Common myeloid progenitor, CD34-positive (primary cell): ENCODE data around the gene ZGPAT.

Source experiments
- CTCF ChIA-PET: fragments of 350-600 bp; sonication (Branson Sonifier 250); formaldehyde crosslinking; loops from one replicate; lab custom pipeline; 2021; ENCODE audit warnings: antibody characterized with exemption; lab: Charles Lee
- POLR2A ChIA-PET: fragments of 350-600 bp; sonication (Branson Sonifier 250); formaldehyde crosslinking; loops from one replicate; lab custom pipeline; 2021; ENCODE audit warnings: antibody characterized with exemption; lab: Charles Lee
- DNase-seq, 3 donors: peaks; one replicate each; pipeline versions ENCODE4 v3.0.0 to v3.0.0-alpha.2; 2013
- H3K27ac ChIP-seq, 2 experiments: 1 replicate in 1 of 2; 2 replicates in 1 of 2; pipeline ENCODE4 v1.7.0; 2013; ENCODE audit warnings: inconsistent platforms in 2 of 2, low read length in 2 of 2, mild to moderate bottlenecking in 2 of 2, low read depth in 1 of 2, moderate library complexity in 1 of 2; ENCODE audit not compliant: severe bottlenecking in 2 of 2, insufficient read depth in 1 of 2, poor library complexity in 1 of 2
- H3K27me3 ChIP-seq, 5 experiments: replicated peaks in 2 of 5; 1 replicate in 3 of 5; 2 replicates in 2 of 5; pipeline versions ENCODE4 v1.6.1 to v1.7.0; 2013; ENCODE audit warnings: low read length in 4 of 5, mild to moderate bottlenecking in 2 of 5, moderate library complexity in 2 of 5, inconsistent platforms in 1 of 5; ENCODE audit not compliant: insufficient read depth in 5 of 5, control insufficient read depth in 4 of 5
- H3K36me3 ChIP-seq, 4 experiments: 1 replicate in 2 of 4; 2 replicates in 2 of 4; pipeline versions ENCODE4 v1.6.1 to v1.7.0; 2013; ENCODE audit warnings: low read length in 3 of 4, control low read depth in 1 of 4, mild to moderate bottlenecking in 1 of 4; ENCODE audit not compliant: control insufficient read depth in 4 of 4, insufficient read depth in 4 of 4
- H3K4me1 ChIP-seq, 4 experiments: 1 replicate in 3 of 4; 2 replicates in 1 of 4; pipeline versions ENCODE4 v1.6.1 to v1.7.1; 2013; ENCODE audit warnings: low read length in 3 of 4, mild to moderate bottlenecking in 3 of 4, control low read depth in 1 of 4, inconsistent platforms in 1 of 4, moderate library complexity in 1 of 4; ENCODE audit not compliant: control insufficient read depth in 4 of 4, insufficient read depth in 4 of 4; ENCODE audit errors: control extremely low read depth in 1 of 4
- H3K4me3 ChIP-seq, 7 experiments: 1 replicate in 4 of 7; 2 replicates in 3 of 7; pipeline versions ENCODE4 v1.5.1 to v1.7.0; 2013; ENCODE audit warnings: mild to moderate bottlenecking in 7 of 7, low read length in 6 of 7, moderate library complexity in 6 of 7, inconsistent platforms in 2 of 7, low read depth in 2 of 7, control low read depth in 1 of 7; ENCODE audit not compliant: insufficient read depth in 4 of 7, control insufficient read depth in 1 of 7; ENCODE audit errors: extremely low read depth in 1 of 7
- H3K9me3 ChIP-seq, 5 experiments: 1 replicate in 4 of 5; 2 replicates in 1 of 5; pipeline versions ENCODE4 v1.6.1 to v1.7.1; 2013; ENCODE audit warnings: low read length in 4 of 5, mild to moderate bottlenecking in 2 of 5, inconsistent platforms in 1 of 5, low read depth in 1 of 5, moderate library complexity in 1 of 5; ENCODE audit not compliant: control insufficient read depth in 4 of 5, insufficient read depth in 2 of 5; ENCODE audit errors: control extremely low read depth in 1 of 5
- whole genome bisulfite sequencing: methylation state at CpG from one replicate; pipeline ENCODE4 v1.1.5; 2013; ENCODE audit not compliant: insufficient coverage; 5-methylcytosine and 5-hydroxymethylcytosine counted together

The ZGPAT gene

GRCh38 chr20:63741354-63741675, 33.5 kb downstream of the ZGPAT start:
- 56% methylated on average over 6 of the region's 6 CpGs for WGBS
- no peak overlapping the region for H3K27ac ChIP-seq
- H3K36me3 ChIP-seq = peaks cover 0 to 27% (median 10%) of the 10 kb centered on the region in 4 experiments
- H3K4me3 ChIP-seq = peak overlapping the region in 4 of 7 experiments; percentile 69 to 70 (median 70)
- no peaks in the 10 kb centered on the region for H3K9me3 ChIP-seq
- CTCF ChIA-PET = interaction anchor here (0.7 to 2.4 kb wide), 3 partner anchors 14 to 45 kb away, joined by 3 to 8 read pairs (median 3); partner anchors contain the start of genes ARFRP1 and ZGPAT
- H3K27me3 ChIP-seq = peaks cover 0 to 5% (median 0%) of the 10 kb centered on the region in 5 experiments
- peaks cover 0 to 45% (median 41%) of the 10 kb centered on the region in 4 experiments for H3K4me1 ChIP-seq
- DNase-seq = no peak
- POLR2A ChIA-PET = no interaction called here

DNA sequence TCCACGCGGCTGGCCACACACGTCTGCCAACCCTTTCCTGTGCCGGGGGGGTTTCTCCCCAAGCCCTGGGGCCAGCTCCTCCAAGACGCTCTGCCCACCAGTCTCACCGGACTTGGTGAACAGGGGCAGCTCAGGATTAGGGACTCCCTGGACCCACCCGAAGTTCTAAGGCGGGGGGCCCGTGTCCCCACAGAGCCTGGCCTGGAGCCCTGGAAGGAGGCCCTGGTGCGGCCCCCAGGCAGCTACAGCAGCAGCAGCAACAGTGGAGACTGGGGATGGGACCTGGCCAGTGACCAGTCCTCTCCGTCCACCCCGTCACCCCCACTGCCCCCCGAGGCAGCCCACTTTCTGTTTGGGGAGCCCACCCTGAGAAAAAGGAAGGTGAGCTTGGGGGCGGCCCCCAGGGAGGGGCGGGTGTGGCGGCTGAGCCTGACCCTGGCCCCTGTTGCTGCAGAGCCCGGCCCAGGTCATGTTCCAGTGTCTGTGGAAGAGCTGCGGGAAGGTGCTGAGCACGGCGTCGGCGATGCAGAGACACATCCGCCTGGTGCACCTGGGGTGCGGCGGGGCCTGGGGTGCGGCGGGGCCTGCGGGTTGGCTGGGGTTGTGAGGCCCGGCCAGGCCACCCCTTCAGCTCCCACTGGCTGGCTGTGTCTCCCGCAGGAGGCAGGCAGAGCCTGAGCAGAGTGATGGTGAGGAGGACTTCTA, 34.0 kb downstream of the ZGPAT start:
- ChIA-PET POLR2A (no interaction called here), CTCF (interaction anchor here (0.7 to 2.4 kb wide), 3 partner anchors 14 to 44 kb away, joined by 3 to 8 read pairs (median 3); partner anchors contain the start of genes ARFRP1 and ZGPAT)
- Histone ChIP-seq H3K9me3 (no peaks in the 10 kb centered on the region), H3K36me3 (peaks cover 0 to 30% (median 10%) of the 10 kb centered on the region in 4 experiments), H3K4me3 (no peak overlapping the region), H3K27me3 (peaks cover 0 to 5% (median 0%) of the 10 kb centered on the region in 5 experiments), H3K4me1 (peaks cover 0 to 40% (median 38%) of the 10 kb centered on the region in 4 experiments), H3K27ac (no peak overlapping the region)
- no peak for DNase-seq
- 98% methylated on average over 16 of the region's 30 CpGs for WGBS

- CTCF ChIA-PET = interaction anchor here (1.1 to 2.4 kb wide), 2 partner anchors 34 to 43 kb away, joined by 3 to 8 read pairs; partner anchors contain the start of genes ARFRP1 and ZGPAT
- H3K4me1 ChIP-seq = peaks cover 0 to 33% (median 31%) of the 10 kb centered on the region in 4 experiments
- H3K4me3 ChIP-seq = no peak overlapping the region
- DNase-seq = no peak
- WGBS = 91% methylated on average over 32 of the region's 37 CpGs
- H3K27me3 ChIP-seq = peaks cover 0 to 5% (median 0%) of the 10 kb centered on the region in 5 experiments
- POLR2A ChIA-PET = no interaction called here
- no peaks in the 10 kb centered on the region for H3K9me3 ChIP-seq
- no peak overlapping the region for H3K27ac ChIP-seq
- peaks cover 0 to 30% (median 10%) of the 10 kb centered on the region in 4 experiments for H3K36me3 ChIP-seq
Measured at GRCh38 chr20:63742381-63743024, 34.7 kb downstream of the ZGPAT start.

- Histone ChIP-seq H3K27me3 (peaks cover 0 to 4% (median 0%) of the 10 kb centered on the region in 5 experiments), H3K27ac (no peak overlapping the region), H3K36me3 (peaks cover 0 to 33% (median 10%) of the 10 kb centered on the region in 4 experiments), H3K4me3 (no peak overlapping the region), H3K4me1 (peaks cover 0 to 25% (median 23%) of the 10 kb centered on the region in 4 experiments), H3K9me3 (no peaks in the 10 kb centered on the region)
- DNase-seq = no peak
- CTCF ChIA-PET = interaction anchor here (1.1 kb wide), 1 partner anchor 42 kb away, joined by 3 read pairs; no protein-coding TSS in a partner anchor
- WGBS = 99% methylated on average over 16 of the region's 31 CpGs
- POLR2A ChIA-PET = interaction anchor here (0.7 kb wide), 1 partner anchor 718 kb away, joined by 4 read pairs; no protein-coding TSS in a partner anchor
Measured at GRCh38 chr20:63743210-63743970, 35.6 kb downstream of the ZGPAT start.

GRCh38 chr20:63744158-63744557, 36.3 kb downstream of the ZGPAT start:
- WGBS = 100% methylated on average over 2 of the region's 4 CpGs
- Histone ChIP-seq H3K4me3 (no peak overlapping the region), H3K27ac (no peak overlapping the region), H3K27me3 (no peaks in the 10 kb centered on the region), H3K36me3 (peaks cover 0 to 33% (median 10%) of the 10 kb centered on the region in 4 experiments), H3K4me1 (peaks cover 0 to 18% (median 16%) of the 10 kb centered on the region in 4 experiments), H3K9me3 (no peaks in the 10 kb centered on the region)
- ChIA-PET CTCF (no interaction called here), POLR2A (interaction anchor here (0.7 kb wide), 1 partner anchor 718 kb away, joined by 4 read pairs; no protein-coding TSS in a partner anchor)
- no peak for DNase-seq

- CTCF ChIA-PET = no interaction called here
- POLR2A ChIA-PET = no interaction called here
- no peaks in the 10 kb centered on the region for H3K9me3 ChIP-seq
- no peak overlapping the region for H3K4me3 ChIP-seq
- peaks cover 0 to 16% (median 15%) of the 10 kb centered on the region in 4 experiments for H3K4me1 ChIP-seq
- 97% methylated on average over 23 of the region's 25 CpGs for WGBS
- H3K27ac ChIP-seq = no peak overlapping the region
- DNase-seq = no peak
- H3K27me3 ChIP-seq = no peaks in the 10 kb centered on the region
- peaks cover 0 to 33% (median 10%) of the 10 kb centered on the region in 4 experiments for H3K36me3 ChIP-seq
Measured at GRCh38 chr20:63744574-63745423, 37.0 kb downstream of the ZGPAT start.
